Measurements from ENCODE around the gene TTC39C. TPM values are rescaled to one million over a fixed set of nuclear protein-coding genes. Genes with fewer than 3 reads are reported as not detected.

TTC39C gene
- total RNA-seq, 4 donors from 2014 or later, result 39.2 to 65.7 (median 51.8) TPM

DNA sequence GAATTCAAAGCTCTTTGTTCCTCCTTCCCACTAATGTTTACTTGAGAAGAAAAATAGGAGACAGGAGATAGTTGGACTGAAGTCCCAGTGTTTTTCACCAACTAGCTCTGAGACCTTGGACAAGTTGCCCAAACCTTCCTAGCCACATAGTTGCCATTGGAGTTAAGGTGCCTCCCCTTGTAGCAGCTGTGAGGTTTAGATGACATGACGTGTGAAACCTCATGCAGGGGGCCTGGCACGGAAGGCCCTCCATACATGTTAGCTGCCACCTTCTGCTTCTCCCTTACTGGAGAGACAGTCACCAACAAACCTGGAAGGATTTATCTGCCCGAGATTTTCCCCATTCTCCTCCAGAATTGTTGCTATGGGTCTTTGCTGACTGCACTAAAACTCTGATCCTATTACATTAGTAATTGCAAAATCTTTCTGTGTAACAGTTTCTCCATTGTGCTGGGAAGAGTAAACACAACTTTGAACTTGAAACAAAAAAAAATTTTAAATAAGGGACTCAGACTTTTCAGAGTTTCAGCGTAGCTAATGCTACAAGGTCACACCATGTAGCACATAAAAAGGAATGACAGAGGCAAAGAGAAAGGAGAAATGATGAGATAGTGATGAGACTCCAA, 100.5 kb downstream of the TTC39C start:
- TF ChIP-seq, protein P1, sequence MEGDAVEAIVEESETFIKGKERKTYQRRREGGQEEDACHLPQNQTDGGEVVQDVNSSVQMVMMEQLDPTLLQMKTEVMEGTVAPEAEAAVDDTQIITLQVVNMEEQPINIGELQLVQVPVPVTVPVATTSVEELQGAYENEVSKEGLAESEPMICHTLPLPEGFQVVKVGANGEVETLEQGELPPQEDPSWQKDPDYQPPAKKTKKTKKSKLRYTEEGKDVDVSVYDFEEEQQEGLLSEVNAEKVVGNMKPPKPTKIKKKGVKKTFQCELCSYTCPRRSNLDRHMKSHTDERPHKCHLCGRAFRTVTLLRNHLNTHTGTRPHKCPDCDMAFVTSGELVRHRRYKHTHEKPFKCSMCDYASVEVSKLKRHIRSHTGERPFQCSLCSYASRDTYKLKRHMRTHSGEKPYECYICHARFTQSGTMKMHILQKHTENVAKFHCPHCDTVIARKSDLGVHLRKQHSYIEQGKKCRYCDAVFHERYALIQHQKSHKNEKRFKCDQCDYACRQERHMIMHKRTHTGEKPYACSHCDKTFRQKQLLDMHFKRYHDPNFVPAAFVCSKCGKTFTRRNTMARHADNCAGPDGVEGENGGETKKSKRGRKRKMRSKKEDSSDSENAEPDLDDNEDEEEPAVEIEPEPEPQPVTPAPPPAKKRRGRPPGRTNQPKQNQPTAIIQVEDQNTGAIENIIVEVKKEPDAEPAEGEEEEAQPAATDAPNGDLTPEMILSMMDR (IDR thresholded peaks at IDR 0.05; ENCODE audit: low read depth), result no peak

DNA sequence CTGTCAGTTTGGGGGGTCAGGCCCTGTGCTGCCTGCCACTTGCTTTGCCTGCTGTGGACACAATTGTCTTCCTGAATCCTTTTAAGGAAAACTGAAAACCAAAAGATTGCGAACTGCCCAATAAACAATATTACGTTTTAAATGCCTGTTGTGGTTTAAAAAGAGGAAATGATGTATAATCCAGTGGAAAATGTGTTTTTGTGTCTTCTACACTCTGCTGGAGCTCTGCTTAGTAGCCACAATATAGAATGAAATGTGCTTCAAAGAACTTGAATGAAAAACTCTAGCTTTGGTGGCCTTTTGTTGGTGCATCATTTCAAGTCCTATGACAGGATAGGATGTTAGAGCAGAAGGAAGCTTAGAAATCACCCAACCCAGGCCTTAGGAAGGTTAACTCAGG, 101.1 kb downstream of the TTC39C start:
- TF ChIP-seq, protein P1 (IDR thresholded peaks at IDR 0.05; ENCODE audit: low read depth), result no peak

DNA sequence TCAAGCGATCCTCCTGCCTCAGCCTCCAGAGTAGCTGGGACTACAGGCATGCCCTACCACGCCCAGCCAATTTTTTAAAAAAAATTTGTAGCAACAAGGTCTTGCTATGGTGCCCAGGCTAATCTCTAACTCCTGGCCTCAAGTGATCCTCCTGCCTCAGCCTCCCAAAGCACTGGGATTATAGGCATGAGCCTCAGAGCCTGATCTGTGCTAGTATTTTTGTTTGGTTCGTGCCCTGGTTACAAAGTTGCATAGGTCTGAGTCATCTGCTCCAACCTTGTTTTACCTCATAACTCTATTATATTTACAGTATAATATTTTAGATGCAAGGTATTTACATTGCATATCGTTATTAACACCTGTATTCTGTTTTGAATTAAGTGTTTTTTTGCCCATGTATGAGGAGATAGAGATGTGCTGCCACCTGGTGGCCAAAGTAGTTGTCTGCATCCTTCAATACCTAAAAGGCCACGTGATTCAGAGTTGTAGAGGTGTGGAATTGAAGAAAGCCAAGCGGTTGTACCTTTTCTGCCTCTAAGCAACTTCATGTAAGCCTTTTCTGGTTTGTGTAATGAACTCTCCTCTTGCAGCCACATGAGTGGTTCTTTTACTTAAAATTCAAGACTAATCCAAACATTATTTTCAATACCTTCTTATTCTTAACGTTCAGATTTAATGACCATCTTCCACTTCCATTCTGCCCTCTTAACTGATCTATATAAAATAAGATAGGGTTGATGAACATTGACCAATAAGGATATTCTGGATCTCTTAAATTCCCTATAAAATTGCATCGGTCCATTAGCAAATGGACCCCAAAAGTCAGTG, 104.4 kb downstream of the TTC39C start:
- TF ChIP-seq, protein P1 (IDR thresholded peaks at IDR 0.05; ENCODE audit: low read depth), result no peak

DNA sequence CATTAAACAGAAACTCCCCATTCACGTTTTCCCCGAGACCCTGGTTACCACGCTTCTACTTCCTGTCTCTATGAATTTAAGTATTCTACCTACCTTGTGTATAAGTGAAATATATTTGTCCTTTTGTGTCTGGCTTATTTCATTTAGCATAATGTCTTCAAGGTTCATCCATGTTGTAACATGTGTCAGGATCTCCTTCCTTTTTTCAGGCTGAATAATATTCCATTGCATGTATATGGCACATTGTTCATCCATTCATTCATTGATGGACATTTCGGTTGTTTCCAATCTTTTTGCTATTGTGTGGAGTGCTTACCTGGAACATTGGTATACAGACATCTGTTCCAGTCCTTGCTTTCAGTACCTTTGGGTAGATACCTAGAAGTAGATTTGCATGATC, 106.1 kb downstream of the TTC39C start:
- TF ChIP-seq, protein P1 (IDR thresholded peaks at IDR 0.05; ENCODE audit: low read depth), result no peak

DNA sequence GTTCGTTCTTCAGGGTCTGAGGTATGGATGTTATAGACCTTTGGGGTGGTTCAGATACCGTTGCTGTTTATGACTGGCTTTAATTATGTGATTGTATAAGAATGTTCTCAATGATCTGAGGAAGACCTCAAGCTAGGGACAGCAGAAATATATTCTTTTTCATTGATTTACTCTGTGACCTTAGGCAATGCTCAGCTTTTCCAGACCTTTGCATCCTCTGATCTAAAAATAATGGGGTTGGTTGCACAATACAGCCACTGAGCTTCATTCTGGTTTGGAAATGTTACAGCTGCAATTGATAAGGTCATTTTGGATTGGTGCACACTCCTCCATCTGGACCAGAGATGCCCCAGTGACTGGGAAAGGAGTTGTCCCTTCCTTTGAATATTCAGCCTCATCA, 107.1 kb downstream of the TTC39C start:
- TF ChIP-seq, protein P1 (IDR thresholded peaks at IDR 0.05; ENCODE audit: low read depth), result no peak

DNA sequence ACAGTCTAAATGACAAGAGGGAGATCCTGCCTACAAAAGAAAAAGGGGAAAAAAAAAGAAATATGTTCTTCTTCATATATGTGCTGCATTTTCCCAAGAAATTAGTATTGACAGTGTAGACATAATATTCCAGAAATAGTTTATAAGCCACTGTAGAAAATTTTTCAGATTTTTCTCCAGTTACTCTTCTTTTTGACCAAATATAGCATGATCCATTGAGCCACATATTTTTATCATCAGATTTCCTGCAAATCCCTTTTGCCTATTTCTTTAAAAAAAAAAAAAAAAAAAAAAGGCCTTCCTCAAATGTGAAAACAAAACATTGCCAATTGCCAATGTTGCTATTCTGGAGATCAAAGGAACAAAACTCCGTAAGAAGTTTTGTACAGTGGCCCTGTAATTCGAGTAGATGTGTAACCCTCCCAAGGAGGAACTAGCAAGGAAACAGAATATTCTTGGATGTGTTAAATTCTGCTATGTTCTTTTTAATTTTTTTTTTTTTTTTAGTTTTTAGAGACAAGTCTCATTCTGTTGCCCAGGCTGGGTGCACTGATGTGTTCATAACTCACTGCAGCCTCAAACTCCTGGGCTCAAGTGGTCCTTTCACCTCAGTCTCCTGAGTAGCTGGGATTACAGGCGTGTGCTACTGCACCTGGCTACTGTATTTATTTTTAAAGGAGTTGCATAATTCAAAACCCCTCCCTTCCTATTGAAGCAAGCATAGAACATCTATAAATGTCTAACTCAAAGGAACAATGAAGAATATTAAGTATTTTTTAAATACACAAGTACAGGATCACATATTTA, 111.8 kb downstream of the TTC39C start:
- TF ChIP-seq, protein P1 (IDR thresholded peaks at IDR 0.05; ENCODE audit: low read depth), result no peak

DNA sequence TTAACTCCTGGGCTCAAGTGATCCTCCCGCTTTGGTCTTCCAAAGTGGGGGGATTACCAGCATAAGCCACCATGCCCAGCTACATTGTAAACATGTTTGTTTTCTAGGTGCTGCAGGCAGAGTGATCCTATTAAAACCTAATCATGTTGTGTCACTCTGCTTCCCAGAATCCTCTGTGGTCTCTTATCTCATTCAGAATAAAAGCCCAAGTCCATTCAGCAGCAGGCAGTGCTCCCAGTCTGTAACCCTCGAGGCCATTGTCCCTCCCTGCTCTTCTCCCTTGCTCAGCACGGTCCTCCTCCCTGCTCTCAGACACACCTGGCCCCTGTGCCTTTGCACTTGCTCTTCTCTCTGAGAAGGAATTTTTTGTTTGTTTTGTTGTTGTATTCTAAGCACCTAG, 113.2 kb downstream of the TTC39C start:
- TF ChIP-seq, protein P1 (IDR thresholded peaks at IDR 0.05; ENCODE audit: low read depth), result no peak

Data from subcutaneous adipose tissue (tissue), 4 donors.